ENCODE data around the gene FTO. TPM values are rescaled to one million over a fixed set of nuclear protein-coding genes. Genes with fewer than 3 reads are reported as not detected.

Gene FTO
- total RNA-seq, 1 donor, result 135 TPM

DNA sequence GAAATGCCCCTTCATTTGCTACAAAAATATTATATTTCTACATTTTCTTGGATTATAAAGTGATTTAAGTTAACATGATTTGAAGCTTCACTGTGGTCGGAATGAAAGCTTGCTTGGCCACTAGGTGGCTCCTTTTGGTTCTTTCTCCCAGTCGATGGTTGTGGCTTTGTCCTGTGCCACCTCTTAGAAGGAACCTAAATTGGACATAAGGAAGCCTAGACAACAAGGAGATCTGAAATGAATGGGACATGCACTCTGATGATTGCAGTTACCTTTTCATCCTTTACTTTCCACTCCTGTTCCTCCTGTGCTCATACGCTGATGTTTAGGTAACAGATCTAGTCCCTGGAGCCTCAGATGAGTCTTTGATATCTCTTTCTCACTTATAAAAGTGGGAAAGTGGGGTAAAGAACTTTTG is 39.2 kb downstream of the FTO start:
- no peak overlapping the region for H3K4me3 ChIP-seq (ENCODE audit: low read depth, low read length)
- TF ChIP-seq CTCF (IDR thresholded peaks at IDR 0.05; ENCODE audit: insufficient read depth, low read length), result peak; percentile 57
- peak; percentile 26 for DNase-seq (ENCODE audit: low read depth)

DNA sequence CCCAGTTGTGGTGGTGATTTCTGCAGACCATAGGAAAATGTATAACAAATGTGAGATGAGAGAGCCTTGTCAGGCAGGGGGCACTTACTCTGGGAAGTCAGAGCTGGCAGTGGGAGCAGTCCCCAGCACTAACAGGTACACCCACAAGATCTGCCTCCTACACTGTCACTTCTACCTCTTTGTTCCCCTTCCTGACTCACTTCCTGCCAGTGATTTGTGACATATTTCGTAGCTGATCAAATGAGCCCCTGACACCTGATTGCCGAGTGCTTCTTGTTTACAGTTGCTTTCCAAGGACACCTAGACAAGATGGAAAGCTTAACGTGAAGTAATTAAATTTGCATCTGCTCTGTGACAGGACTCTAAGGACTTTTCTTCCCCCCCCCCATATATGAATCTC is 40.5 kb downstream of the FTO start:
- TF ChIP-seq CTCF (IDR thresholded peaks at IDR 0.05; ENCODE audit: insufficient read depth, low read length), result no peak
- no peak for DNase-seq (ENCODE audit: low read depth)
- H3K4me3 ChIP-seq (ENCODE audit: low read depth, low read length), result no peak overlapping the region

DNA sequence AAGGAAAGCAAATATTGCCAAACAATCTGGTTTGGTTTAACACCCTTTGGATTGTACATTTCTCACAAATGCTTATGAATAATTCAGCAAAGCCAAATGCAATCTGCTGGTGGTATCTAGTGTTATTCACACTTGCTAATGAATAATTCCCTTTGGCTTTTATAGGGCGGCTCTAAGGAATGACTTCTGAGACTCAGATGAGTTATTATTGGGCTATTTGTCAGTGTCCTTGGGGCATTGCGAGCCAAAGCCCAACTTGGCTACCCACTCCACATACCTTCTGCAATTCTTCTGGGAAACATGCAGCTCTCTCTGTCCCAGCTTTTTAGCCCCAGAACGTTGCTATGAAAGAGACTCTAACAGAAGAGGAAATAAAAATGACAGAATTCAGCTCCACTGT is 41.1 kb downstream of the FTO start:
- TF ChIP-seq CTCF (IDR thresholded peaks at IDR 0.05; ENCODE audit: insufficient read depth, low read length), result no peak
- DNase-seq (ENCODE audit: low read depth), result peak; percentile 76
- H3K4me3 ChIP-seq (ENCODE audit: low read depth, low read length), result no peak overlapping the region

GRCh38 chr16:53745753-53746266 is 41.9 kb downstream of the FTO start:
- no peak overlapping the region for H3K4me3 ChIP-seq (ENCODE audit: low read depth, low read length)
- TF ChIP-seq CTCF (IDR thresholded peaks at IDR 0.05; ENCODE audit: insufficient read depth, low read length), result peak; percentile 47

GRCh38 chr16:53752560-53752959 is 48.6 kb downstream of the FTO start:
- no peak overlapping the region for H3K4me3 ChIP-seq (ENCODE audit: low read depth, low read length)
- no peak for DNase-seq (ENCODE audit: low read depth)
- no peak for TF ChIP-seq CTCF (IDR thresholded peaks at IDR 0.05; ENCODE audit: insufficient read depth, low read length)

More at GRCh38 chr16:53745753-53746266, 41.9 kb downstream of the FTO start:
- peak; percentile 45 for DNase-seq (ENCODE audit: low read depth)

- TF ChIP-seq CTCF (IDR thresholded peaks at IDR 0.05; ENCODE audit: insufficient read depth, low read length), result no peak
- no peak for DNase-seq (ENCODE audit: low read depth)
- no peak overlapping the region for H3K4me3 ChIP-seq (ENCODE audit: low read depth, low read length)
Observed at GRCh38 chr16:53753431-53753830, 49.5 kb downstream of the FTO start.

Data from fibroblast of the aortic adventitia (primary cell).